OCI-LY1 (cell line): ENCODE data around the gene CACHD1.

ENCODE experiments used
- CTCF ChIP-seq: fragments of 200-600 bp; sonication (generic), shearing (Covaris generic); IDR thresholded peaks from 2 replicates; pipeline ENCODE4 v1.5.1; 2017; ENCODE audit warnings: mild to moderate bottlenecking, antibody characterized with exemption, low read length, moderate library complexity, mixed read lengths
- EZH2 ChIP-seq: fragments of 200-600 bp; sonication (generic), shearing (Covaris generic); IDR thresholded peaks from 2 replicates; pipeline ENCODE4 v1.8.0; 2017; ENCODE audit warnings: borderline replicate concordance, mixed run types, mild to moderate bottlenecking, antibody characterized with exemption, low read length, moderate library complexity, mixed read lengths

GRCh38 chr1:64663668-64664067 lies 193.7 kb downstream of the CACHD1 start:
- TF ChIP-seq CTCF (peak; percentile 57), EZH2 (no peak)
